OCI-LY7 (cell line): ENCODE results near the gene PSMB1. TPM values are rescaled to one million over a fixed set of nuclear protein-coding genes. Genes with fewer than 3 reads are reported as not detected.

Experiments
- BruUV-seq: library from RNA; stranded (reverse); fragments of 400-500 nt; replicated peaks from 2 replicates; lab custom pipeline; 2021; lab: Mats Ljungman, UMichigan
- CTCF ChIA-PET: fragments of 300-600 bp; sonication (Branson Sonifier 250); formaldehyde crosslinking; loops from one replicate; lab custom pipeline; 2022; ENCODE audit warnings: antibody characterized with exemption; ENCODE audit not compliant: unreplicated experiment; lab: Charles Lee
- POLR2A ChIA-PET: fragments of 300-600 bp; sonication (Branson Sonifier 250); formaldehyde crosslinking; loops from one replicate; lab custom pipeline; 2022; ENCODE audit warnings: antibody characterized with exemption; lab: Charles Lee
- DNase-seq: peaks from one replicate; pipeline ENCODE4 v3.0.0-alpha.2; 2015; ENCODE audit warnings: low spot score
- H2AFZ ChIP-seq: fragments of 200-600 bp; sonication (generic), shearing (Covaris generic); 2 replicates; pipeline ENCODE4 v1.6.1; 2014; ENCODE audit warnings: mild to moderate bottlenecking, antibody characterized with exemption, low read length, moderate library complexity
- H3K27ac ChIP-seq: fragments of 200-600 bp; sonication (generic); 2 replicates; pipeline ENCODE4 v1.5.1; 2014; ENCODE audit warnings: mixed run types, low read depth, mild to moderate bottlenecking, moderate library complexity, low read length, inconsistent platforms; ENCODE audit not compliant: poor library complexity, severe bottlenecking
- H3K36me3 ChIP-seq: fragments of 200-600 bp; sonication (generic); 2 replicates; pipeline ENCODE4 v1.6.1; 2014; ENCODE audit warnings: mild to moderate bottlenecking, antibody characterized with exemption, low read length, moderate library complexity, mixed read lengths; ENCODE audit not compliant: insufficient read depth
- H3K4me1 ChIP-seq: fragments of 200-600 bp; sonication (generic); 2 replicates; pipeline ENCODE4 v1.5.1; 2014; ENCODE audit warnings: mild to moderate bottlenecking, low read length; ENCODE audit not compliant: insufficient read depth, poor library complexity, severe bottlenecking
- H3K4me2 ChIP-seq: fragments of 200-600 bp; sonication (generic); 2 replicates; pipeline ENCODE4 v1.6.1; 2014; ENCODE audit warnings: mild to moderate bottlenecking, low read length
- H3K4me3 ChIP-seq: fragments of 200-600 bp; sonication (generic); 2 replicates; pipeline ENCODE4 v1.5.1; 2014; ENCODE audit warnings: mild to moderate bottlenecking, low read depth, low read length; ENCODE audit not compliant: poor library complexity, severe bottlenecking
- H3K79me2 ChIP-seq: fragments of 200-600 bp; sonication (generic); 2 replicates; pipeline ENCODE4 v1.6.1; 2016; ENCODE audit warnings: low read depth, mild to moderate bottlenecking, low read length, moderate library complexity, mixed read lengths; ENCODE audit not compliant: insufficient read depth
- H3K9me2 ChIP-seq: fragments of 200-600 bp; sonication (generic); 2 replicates; pipeline ENCODE4 v1.6.1; 2016; ENCODE audit warnings: mild to moderate bottlenecking, low read length, mixed read lengths; ENCODE audit not compliant: insufficient read depth
- H3K9me3 ChIP-seq: fragments of 200-600 bp; sonication (generic); 2 replicates; pipeline ENCODE4 v1.6.1; 2014; ENCODE audit warnings: mild to moderate bottlenecking, mixed run types, low read length, mixed read lengths
- H4K20me1 ChIP-seq: fragments of 200-600 bp; sonication (generic); 2 replicates; pipeline ENCODE4 v1.6.1; 2014; ENCODE audit warnings: mild to moderate bottlenecking, antibody characterized with exemption, low read length, moderate library complexity, mixed read lengths; ENCODE audit not compliant: insufficient read depth
- CTCF ChIP-seq: fragments of 200-600 bp; sonication (generic); conservative IDR thresholded peaks from 2 replicates; pipeline ENCODE4 v1.5.1; 2014; ENCODE audit warnings: mild to moderate bottlenecking, antibody characterized with exemption, low read length, moderate library complexity, mixed read lengths
- EZH2phosphoT487 ChIP-seq: fragments of 200-600 bp; sonication (generic); IDR thresholded peaks from 2 replicates; pipeline ENCODE4 v1.6.1; 2018; ENCODE audit warnings: low read depth, borderline replicate concordance, mild to moderate bottlenecking, mixed run types, antibody characterized with exemption, low read length, moderate library complexity, mixed read lengths
- intact Hi-C: fragments of 100-400 bp; cut with micrococcal nuclease; formaldehyde crosslinking; loops from one replicate; pipeline ENCODE4 v1.10.0; 2022; ENCODE audit not compliant: unreplicated experiment
- total RNA-seq, 2 experiments: library from RNA; depleted of rRNA in 1 of 2; stranded (reverse); fragments of >200 nt in 1 of 2; shearing (Covaris generic) in 1 of 2; gene quantifications; 2 replicates each; pipeline ENCODE4 v1.2.3, GENCODE V29; 2014 to 2022

Gene PSMB1
- total RNA-seq, 2 experiments from 2014 or later, result 190 to 193 TPM

GRCh38 chr6:170536671-170537070 is 16.4 kb downstream of the PSMB1 start:
- ChIA-PET POLR2A (no interaction called here), CTCF (no interaction called here)
- Histone ChIP-seq H4K20me1 (peaks cover 17% of the 10 kb centered on the region; the same call in 1 of the 2 replicates), H3K9me3 (no peaks in the 10 kb centered on the region), H3K4me3 (no peak overlapping the region), H3K9me2 (no peaks in the 10 kb centered on the region), H3K4me1 (peaks cover 12% of the 10 kb centered on the region), H2AFZ (no peak overlapping the region), H3K36me3 (peaks cover 99% of the 10 kb centered on the region), H3K27ac (no peak overlapping the region), H3K79me2 (peaks cover 25% of the 10 kb centered on the region; the same call in 1 of the 2 replicates), H3K4me2 (no peak overlapping the region)
- no peak for DNase-seq
- no TSS peak for BruUV-seq
- TF ChIP-seq EZH2phosphoT487, result no peak
- intact Hi-C loops, result no loop called here

- peaks cover 14% of the 10 kb centered on the region; the same call in 1 of the 2 replicates for H3K79me2 ChIP-seq
- no peak overlapping the region for H3K27ac ChIP-seq
- no peak overlapping the region for H3K4me3 ChIP-seq
- no peak for TF ChIP-seq CTCF
- no peak for TF ChIP-seq EZH2phosphoT487
- intact Hi-C loops, result no loop called here
- H3K4me1 ChIP-seq, result peaks cover 8% of the 10 kb centered on the region
- no peaks in the 10 kb centered on the region for H3K9me3 ChIP-seq
- no peaks in the 10 kb centered on the region for H3K9me2 ChIP-seq
- no peak overlapping the region for H3K4me2 ChIP-seq
- no peak for DNase-seq
- ChIA-PET CTCF (no interaction called here), POLR2A (no interaction called here)
- H3K36me3 ChIP-seq, result peaks cover 83% of the 10 kb centered on the region
- H2AFZ ChIP-seq, result no peak overlapping the region
- peaks cover 17% of the 10 kb centered on the region; the same call in 1 of the 2 replicates for H4K20me1 ChIP-seq
- BruUV-seq, result no TSS peak
Measured at GRCh38 chr6:170535004-170535403, 18.1 kb downstream of the PSMB1 start.

- CTCF ChIA-PET, result no interaction called here
- Histone ChIP-seq H3K4me2 (no peak overlapping the region), H3K27ac (no peak overlapping the region), H3K4me1 (no peaks in the 10 kb centered on the region), H2AFZ (no peak overlapping the region), H3K9me3 (no peaks in the 10 kb centered on the region), H3K4me3 (no peak overlapping the region), H3K9me2 (no peaks in the 10 kb centered on the region), H3K79me2 (peaks cover 2% of the 10 kb centered on the region; the same call in 1 of the 2 replicates), H4K20me1 (peaks cover 17% of the 10 kb centered on the region; the same call in 1 of the 2 replicates), H3K36me3 (peaks cover 71% of the 10 kb centered on the region)
- no peak for DNase-seq
- no TSS peak for BruUV-seq
- intact Hi-C loops, result loop anchor here (5.0 kb wide), 2 partner anchors 1576 to 1636 kb away; no protein-coding TSS in a partner anchor
- POLR2A ChIA-PET, result interaction anchor here (0.7 kb wide), 1 partner anchor 45 kb away, joined by 3 read pairs; no protein-coding TSS in a partner anchor
- no peak for TF ChIP-seq CTCF
- no peak for TF ChIP-seq EZH2phosphoT487
Measured at GRCh38 chr6:170533792-170534191, 19.3 kb downstream of the PSMB1 start.
